NK-92 (cell line): Measurements from ENCODE around the gene CDKN2C.
A peak's percentile ranks its signal among the peaks of the same experiment; 100 is the strongest.
"Not testable (repeated sequence)": the region's sequence is repeated elsewhere in the genome, so short reads cannot be mapped to it uniquely, and the experiment has no call there.

Experiments
- DNase-seq: peaks from one replicate; lab custom pipeline; 2025; ENCODE audit not compliant: unreplicated experiment; lab: John Stamatoyannopoulos, UW

The CDKN2C gene

DNA sequence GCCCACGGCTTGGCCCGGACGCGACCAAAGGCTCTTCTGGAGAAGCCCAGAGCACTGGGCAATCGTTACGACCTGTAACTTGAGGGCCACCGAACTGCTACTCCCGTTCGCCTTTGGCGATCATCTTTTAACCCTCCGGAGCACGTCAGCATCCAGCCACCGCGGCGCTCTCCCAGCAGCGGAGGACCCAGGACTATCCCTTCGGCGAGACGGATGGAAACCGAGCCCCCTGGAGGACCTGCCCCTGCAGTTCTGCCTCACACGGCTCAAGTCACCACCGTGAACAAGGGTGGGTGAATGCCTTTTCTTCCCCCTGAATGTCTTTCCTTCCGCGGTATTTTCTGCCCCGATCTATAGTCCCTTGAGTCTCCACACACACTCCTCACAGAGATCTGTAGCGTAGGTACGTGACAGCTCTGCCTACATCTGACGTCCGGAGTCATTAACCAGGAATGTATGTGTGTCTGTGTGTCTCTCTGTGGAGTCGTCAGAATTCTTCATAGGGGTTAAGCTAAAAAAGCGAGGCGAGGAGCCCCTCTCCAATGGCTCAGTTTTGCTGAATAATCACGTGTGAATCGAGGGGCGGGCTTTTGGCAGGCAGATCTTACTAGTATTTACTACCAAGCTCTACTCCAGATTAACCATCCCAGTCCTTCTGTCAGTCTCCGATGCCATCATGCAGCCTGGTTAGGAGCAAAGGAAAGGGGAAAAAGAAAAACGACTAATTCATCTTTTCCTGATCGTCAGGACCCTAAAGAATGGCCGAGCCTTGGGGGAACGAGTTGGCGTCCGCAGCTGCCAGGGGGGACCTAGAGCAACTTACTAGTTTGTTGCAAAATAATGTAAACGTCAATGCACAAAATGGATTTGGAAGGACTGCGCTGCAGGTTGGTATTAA, at the start of gene CDKN2C:
Gene CDKN2C (plus strand): TSS at position 635 of the 898 bp plus-strand sequence. CDS start 124 bp downstream, at position 759.
- DNase-seq, result no peak

GRCh38 chr1:50920409-50920808, 49.6 kb upstream of the CDKN2C start:
- DNase-seq, result no peak

GRCh38 chr1:50921029-50921428, 49.0 kb upstream of the CDKN2C start:
- no peak for DNase-seq

DNA sequence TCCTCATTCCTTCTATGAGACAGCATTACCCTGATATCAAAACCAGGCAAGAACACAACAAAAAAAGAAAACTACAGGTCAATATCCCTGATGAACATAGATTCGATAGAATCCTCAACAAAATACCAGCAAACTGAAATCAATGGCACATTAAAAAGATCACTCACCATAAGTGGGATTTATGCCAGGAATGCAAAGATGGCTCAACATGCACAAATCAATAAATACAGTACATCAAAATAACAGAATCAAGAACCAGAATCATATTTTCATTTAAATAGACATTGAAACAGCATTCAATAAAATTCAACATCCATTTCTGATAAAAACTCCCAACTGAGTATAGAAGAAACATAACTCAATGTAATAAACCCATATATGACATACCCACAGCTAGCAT, 46.5 kb upstream of the CDKN2C start:
- DNase-seq, result no peak

GRCh38 chr1:50929376-50929958, 40.6 kb upstream of the CDKN2C start:
- DNase-seq, result no peak

DNA sequence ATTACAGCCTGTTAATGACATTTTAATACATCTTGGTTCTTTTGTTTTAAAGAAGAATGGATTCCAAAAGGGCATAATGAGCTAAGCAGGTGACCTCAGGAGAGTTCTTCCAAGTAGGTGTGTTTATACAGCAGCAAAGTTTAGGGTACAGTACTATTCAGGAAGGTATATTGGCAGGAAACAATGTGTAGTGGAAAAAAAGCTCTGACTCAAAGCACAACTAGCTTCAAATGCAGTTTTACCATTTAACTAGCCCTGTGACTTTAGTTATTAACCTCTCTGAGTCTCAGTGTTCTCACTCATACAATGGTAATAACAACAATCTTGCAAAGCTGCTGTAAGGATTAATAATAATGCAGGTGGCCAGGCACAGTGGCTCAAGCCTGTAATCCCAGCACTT, 39.9 kb upstream of the CDKN2C start:
- DNase-seq, result no peak

- DNase-seq, result no peak
These were observed 38.9 kb upstream of the CDKN2C start for GRCh38 chr1:50930965-50931737.

- not testable (repeated sequence) for DNase-seq
These were observed 38.0 kb upstream of the CDKN2C start for GRCh38 chr1:50932043-50932442.

DNA sequence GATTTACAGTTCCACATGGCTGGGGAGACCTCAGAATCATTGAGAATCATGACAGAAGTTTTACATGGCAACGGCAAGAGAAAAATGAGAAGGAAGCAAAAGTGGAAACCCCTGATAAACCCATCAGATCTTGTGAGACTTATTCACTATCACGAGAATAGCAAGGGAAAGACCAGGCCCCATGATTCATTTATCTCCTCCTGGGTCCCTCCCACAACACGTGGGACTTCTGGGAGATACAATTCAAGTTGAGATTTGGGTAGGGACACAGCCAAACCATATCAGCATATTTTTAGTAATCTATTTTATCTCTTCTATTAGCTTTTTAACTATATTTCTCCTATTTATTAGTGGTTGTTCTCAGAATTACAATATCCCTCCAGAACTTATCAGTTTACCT, 36.3 kb upstream of the CDKN2C start:
- DNase-seq, result not testable (repeated sequence)

DNA sequence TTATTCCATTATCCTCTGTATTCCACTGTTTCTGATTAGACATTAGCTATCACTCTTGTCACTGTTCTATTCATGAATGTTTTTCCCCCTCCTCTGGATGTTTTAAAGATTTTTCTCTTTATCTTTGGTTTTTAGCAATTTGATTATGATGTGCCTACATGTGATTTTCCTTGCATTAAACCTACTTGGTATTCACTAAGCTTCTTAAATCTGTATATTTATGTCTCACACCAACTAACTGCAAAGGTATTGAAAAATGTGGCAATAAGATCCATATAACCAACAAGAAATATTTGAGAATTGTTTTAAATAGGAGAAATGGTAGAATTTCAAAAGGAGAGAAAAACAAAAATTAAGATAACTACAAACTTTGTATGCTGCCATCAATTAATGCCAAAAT, 35.2 kb upstream of the CDKN2C start:
- no peak for DNase-seq

DNA sequence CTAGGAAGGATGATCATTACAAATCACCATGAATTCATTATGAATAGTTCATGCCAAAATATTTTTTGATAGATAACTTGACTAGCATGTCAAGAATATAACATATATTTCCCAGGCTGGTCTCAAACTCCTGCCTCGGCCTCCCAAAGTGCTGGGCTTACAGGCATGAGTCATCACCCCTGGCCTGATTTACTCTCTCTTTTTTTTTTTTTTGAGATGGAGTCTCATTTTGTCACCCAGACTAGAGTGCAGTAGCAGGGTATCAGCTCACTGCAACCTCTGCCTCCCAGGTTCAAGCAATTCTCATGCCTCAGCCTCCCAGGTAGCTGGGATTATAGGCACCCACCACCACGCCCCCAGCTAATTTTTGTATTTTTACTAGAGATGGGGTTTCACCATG, 34.8 kb upstream of the CDKN2C start:
- not testable (repeated sequence) for DNase-seq

GRCh38 chr1:50936321-50936720, 33.7 kb upstream of the CDKN2C start:
- DNase-seq, result no peak

- DNase-seq, result no peak
These were observed 29.8 kb upstream of the CDKN2C start for GRCh38 chr1:50940291-50940690.

GRCh38 chr1:50942334-50942733, 27.7 kb upstream of the CDKN2C start:
- DNase-seq, result no peak

GRCh38 chr1:50949286-50949982, 20.6 kb upstream of the CDKN2C start:
- DNase-seq, result no peak

DNA sequence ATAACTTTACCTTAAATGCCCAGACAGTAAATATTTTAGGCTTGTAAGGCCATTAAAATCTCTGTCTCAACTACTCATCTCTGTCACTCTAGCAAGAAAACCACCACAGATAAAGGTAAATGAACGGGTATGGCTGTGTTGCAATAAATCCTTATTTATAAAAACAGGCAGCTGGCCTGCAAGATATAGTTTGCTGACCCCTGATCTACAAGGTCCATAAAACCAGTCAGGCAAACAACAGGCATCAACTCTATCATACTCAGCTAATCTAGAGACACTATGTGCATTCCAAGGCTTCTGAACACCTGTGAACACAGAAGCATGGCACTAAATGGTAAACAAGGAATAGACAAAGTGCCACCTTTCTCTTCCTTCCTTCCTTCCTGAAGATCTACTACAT, 19.6 kb upstream of the CDKN2C start:
- no peak for DNase-seq

DNA sequence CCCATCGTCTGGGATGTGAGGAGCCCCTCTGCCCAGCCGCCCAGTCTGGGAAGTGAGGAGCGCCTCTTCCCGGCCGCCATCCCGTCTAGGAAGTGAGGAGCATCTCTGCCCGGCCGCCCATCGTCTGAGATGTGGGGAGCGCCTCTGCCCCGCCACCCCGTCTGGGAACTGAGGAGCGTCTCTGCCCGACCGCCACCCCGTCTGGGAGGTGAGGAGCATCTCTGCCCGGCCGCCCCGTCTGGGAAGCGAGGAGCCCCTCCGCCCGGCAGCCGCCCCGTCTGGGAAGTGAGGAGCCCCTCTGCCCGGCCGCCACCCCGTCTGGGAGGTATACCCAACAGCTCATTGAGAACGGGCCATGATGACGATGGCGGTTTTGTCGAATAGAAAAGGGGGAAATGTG, 17.5 kb upstream of the CDKN2C start:
- not testable (repeated sequence) for DNase-seq

GRCh38 chr1:50955116-50955515, 14.9 kb upstream of the CDKN2C start:
- DNase-seq, result no peak

- no peak for DNase-seq
These were observed 10.6 kb upstream of the CDKN2C start for GRCh38 chr1:50959303-50959912.

- peak; percentile 87 for DNase-seq
These were observed 9.9 kb upstream of the CDKN2C start, which contains the start of gene FAF1 for GRCh38 chr1:50959913-50960844. Gene FAF1, minus strand, starts transcription at chr1:50960267. Its CDS starts 456 bp downstream, at chr1:50959811.
